Liver (tissue), 9 donors: Measurements from ENCODE around the gene C19orf25. TPM values are rescaled to one million over a fixed set of nuclear protein-coding genes. Genes with fewer than 3 reads are reported as not detected.

ENCODE experiments used
- DNase-seq: peaks from one replicate; pipeline ENCODE4 v3.0.0-alpha.2; 2017; ENCODE audit warnings: low spot score
- H3K27ac ChIP-seq, 2 donors: one replicate each; pipeline ENCODE4 v1.7.0; 2013; ENCODE audit warnings: inconsistent platforms in 2 of 2, low read length in 2 of 2, control low read depth in 1 of 2, low read depth in 1 of 2, mild to moderate bottlenecking in 1 of 2
- H3K27me3 ChIP-seq, 4 donors: one replicate each; pipeline versions ENCODE4 v1.6.1 to v1.7.0; 2013; ENCODE audit warnings: low read length in 3 of 4, inconsistent platforms in 1 of 4, mild to moderate bottlenecking in 1 of 4, moderate library complexity in 1 of 4; ENCODE audit not compliant: control insufficient read depth in 4 of 4, insufficient read depth in 4 of 4
- H3K36me3 ChIP-seq, 4 donors: one replicate each; pipeline versions ENCODE4 v1.6.1 to v1.7.0; 2013; ENCODE audit warnings: low read length in 3 of 4, mild to moderate bottlenecking in 3 of 4, low read depth in 1 of 4, moderate library complexity in 1 of 4; ENCODE audit not compliant: control insufficient read depth in 4 of 4, insufficient read depth in 3 of 4
- H3K4me1 ChIP-seq, 4 donors: one replicate each; pipeline versions ENCODE4 v1.6.1 to v1.7.0; 2013; ENCODE audit warnings: low read length in 3 of 4, mild to moderate bottlenecking in 3 of 4, moderate library complexity in 1 of 4; ENCODE audit not compliant: control insufficient read depth in 4 of 4, insufficient read depth in 4 of 4
- H3K4me3 ChIP-seq, 3 donors: one replicate each; pipeline versions ENCODE4 v1.6.1 to v1.7.0; 2013; ENCODE audit warnings: low read length in 3 of 3, control low read depth in 1 of 3, low read depth in 1 of 3, mild to moderate bottlenecking in 1 of 3
- H3K9ac ChIP-seq, 2 donors: one replicate each; pipeline ENCODE4 v1.7.0; 2013; ENCODE audit warnings: low read length in 2 of 2, mild to moderate bottlenecking in 2 of 2, moderate library complexity in 2 of 2, control low read depth in 1 of 2, low read depth in 1 of 2
- H3K9me3 ChIP-seq, 4 donors: one replicate each; pipeline versions ENCODE4 v1.6.1 to v1.7.0; 2013; ENCODE audit warnings: low read length in 3 of 4; ENCODE audit not compliant: control insufficient read depth in 4 of 4
- ATF3 ChIP-seq: IDR thresholded peaks from 2 replicates; pipeline ENCODE4 v1.6.1; 2016; ENCODE audit warnings: antibody characterized with exemption
- CTCF ChIP-seq: fragments of 150-350 bp; IDR thresholded peaks from 2 replicates; pipeline ENCODE4 v1.5.1; 2017; ENCODE audit warnings: improper control_type of control experiment, low read depth, low read length; ENCODE audit not compliant: missing input control
- EGR1 ChIP-seq, 2 donors: IDR thresholded peaks; 2 replicates each; pipeline ENCODE4 v1.6.1; 2016 to 2018; ENCODE audit warnings: antibody characterized with exemption in 2 of 2, low read depth in 2 of 2
- FOXA1 ChIP-seq: IDR thresholded peaks from 2 replicates; pipeline ENCODE4 v1.6.1; 2016; ENCODE audit warnings: antibody characterized with exemption
- FOXA2 ChIP-seq: IDR thresholded peaks from 2 replicates; pipeline ENCODE4 v1.6.1; 2016; ENCODE audit warnings: antibody characterized with exemption
- GABPA ChIP-seq, 2 donors: IDR thresholded peaks in 1 of 2; conservative IDR thresholded peaks in 1 of 2; 2 replicates each; pipeline ENCODE4 v1.6.1; 2016; ENCODE audit warnings: antibody characterized with exemption in 2 of 2, mild to moderate bottlenecking in 1 of 2, moderate library complexity in 1 of 2
- HNF4A ChIP-seq, 2 donors: conservative IDR thresholded peaks; 2 replicates each; pipeline ENCODE4 v1.6.1; 2016; ENCODE audit warnings: antibody characterized with exemption in 2 of 2, mild to moderate bottlenecking in 2 of 2
- HNF4G ChIP-seq: IDR thresholded peaks from 2 replicates; pipeline ENCODE4 v1.6.1; 2016; ENCODE audit warnings: antibody characterized with exemption
- JUND ChIP-seq, 2 donors: IDR thresholded peaks; 2 replicates each; pipeline ENCODE4 v1.6.1; 2016; ENCODE audit warnings: antibody characterized with exemption in 2 of 2
- MAX ChIP-seq: IDR thresholded peaks from 2 replicates; pipeline ENCODE4 v1.6.1; 2016; ENCODE audit warnings: antibody characterized with exemption
- NR2F2 ChIP-seq: IDR thresholded peaks from 2 replicates; pipeline ENCODE4 v1.6.1; 2016; ENCODE audit warnings: antibody characterized with exemption
- RAD21 ChIP-seq, 2 donors: IDR thresholded peaks; 2 replicates each; pipeline ENCODE4 v1.6.1; 2016; ENCODE audit warnings: antibody characterized with exemption in 2 of 2, mild to moderate bottlenecking in 2 of 2
- REST ChIP-seq: IDR thresholded peaks from 2 replicates; pipeline ENCODE4 v1.6.1; 2016; ENCODE audit warnings: antibody characterized with exemption, mild to moderate bottlenecking
- RXRA ChIP-seq, 2 donors: IDR thresholded peaks; 2 replicates each; pipeline ENCODE4 v1.6.1; 2017 to 2018; ENCODE audit warnings: antibody characterized with exemption in 2 of 2, mild to moderate bottlenecking in 1 of 2
- SP1 ChIP-seq: IDR thresholded peaks from 2 replicates; pipeline ENCODE4 v1.6.1; 2018; ENCODE audit warnings: antibody characterized with exemption, mild to moderate bottlenecking
- TAF1 ChIP-seq: conservative IDR thresholded peaks from 2 replicates; pipeline ENCODE4 v1.6.1; 2016; ENCODE audit warnings: antibody characterized with exemption, mild to moderate bottlenecking
- ZBTB33 ChIP-seq: IDR thresholded peaks from 2 replicates; pipeline ENCODE4 v1.6.1; 2016; ENCODE audit warnings: antibody characterized with exemption
- WGBS: extraction: QIAGEN DNeasy Blood & Tissue Kit; methylation state at CpG from one replicate; pipeline ENCODE4 v1.1.7; 2013; 5-methylcytosine and 5-hydroxymethylcytosine counted together
- polyA plus RNA-seq, 2 donors: library from polyadenylated mRNA; stranded (reverse) in 1 of 2; unstranded in 1 of 2; fragments of 200-250 nt in 1 of 2; fragments of >200 nt in 1 of 2; fragmentation: Nextera tagmentation in 1 of 2; extraction: Ambion mirVana in 1 of 2; gene quantifications; one replicate each; pipeline versions ENCODE4 v1.2.1 to v1.2.3, GENCODE V29; 2013 to 2015
- total RNA-seq, 2 donors: library from RNA; depleted of rRNA; stranded (reverse); fragments of >200 nt; gene quantifications; one replicate each; pipeline ENCODE4 v1.2.3, GENCODE V29; 2014
- donor health status: healthy.
- donor health status: healthy.
- donor health status: healthy.
- donor health status: healthy.
- donor health status: healthy.

C19orf25 gene
- total and polyA plus RNA-seq, 4 donors = 15.1 to 19.8 (median 18.5) TPM

GRCh38 chr19:1518471-1518870, 39.5 kb upstream of the C19orf25 start (continued):
- no peak for TF ChIP-seq RAD21 (IDR thresholded peaks at IDR 0.05)
- TF ChIP-seq EGR1 (IDR thresholded peaks at IDR 0.05; ENCODE audit: low read depth in 2 of 2) = no peak
- TF ChIP-seq TAF1 = no peak
- TF ChIP-seq NR2F2 = no peak
- TF ChIP-seq FOXA1 = no peak
- no peak for TF ChIP-seq SP1
- no peak for TF ChIP-seq FOXA2
- TF ChIP-seq GABPA (IDR thresholded peaks at IDR 0.05 in 1 of 2, conservative IDR thresholded peaks at IDR 0.05 in 1 of 2) = no peak
- no peak for TF ChIP-seq ATF3
- no peak for TF ChIP-seq HNF4A (conservative IDR thresholded peaks at IDR 0.05)
- no peak for TF ChIP-seq ZBTB33

- H3K4me3 ChIP-seq = no peak overlapping the region
- H3K9me3 ChIP-seq = no peaks in the 10 kb centered on the region
- peaks cover 0 to 12% (median 7%) of the 10 kb centered on the region in 4 donors for H3K4me1 ChIP-seq
- DNase-seq = no peak
- H3K9ac ChIP-seq = no peak overlapping the region
- H3K27me3 ChIP-seq = peaks cover 0 to 3% (median 0%) of the 10 kb centered on the region in 4 donors
- no peak overlapping the region for H3K27ac ChIP-seq
- 73% methylated on average over 8 of the region's 8 CpGs for WGBS
- H3K36me3 ChIP-seq = no peaks in the 10 kb centered on the region
- TF ChIP-seq GABPA (IDR thresholded peaks at IDR 0.05 in 1 of 2, conservative IDR thresholded peaks at IDR 0.05 in 1 of 2) = no peak
- TF ChIP-seq REST = no peak
- no peak for TF ChIP-seq MAX
- no peak for TF ChIP-seq ZBTB33
- no peak for TF ChIP-seq CTCF
- TF ChIP-seq FOXA2 = no peak
- no peak for TF ChIP-seq HNF4A (conservative IDR thresholded peaks at IDR 0.05)
- TF ChIP-seq HNF4G = no peak
- TF ChIP-seq RXRA (IDR thresholded peaks at IDR 0.05) = no peak
- TF ChIP-seq JUND (IDR thresholded peaks at IDR 0.05) = no peak
- TF ChIP-seq NR2F2 = no peak
These were observed 37.4 kb upstream of the C19orf25 start for GRCh38 chr19:1516395-1516753.
